Measurements from ENCODE around the gene APOBEC2.

DNA sequence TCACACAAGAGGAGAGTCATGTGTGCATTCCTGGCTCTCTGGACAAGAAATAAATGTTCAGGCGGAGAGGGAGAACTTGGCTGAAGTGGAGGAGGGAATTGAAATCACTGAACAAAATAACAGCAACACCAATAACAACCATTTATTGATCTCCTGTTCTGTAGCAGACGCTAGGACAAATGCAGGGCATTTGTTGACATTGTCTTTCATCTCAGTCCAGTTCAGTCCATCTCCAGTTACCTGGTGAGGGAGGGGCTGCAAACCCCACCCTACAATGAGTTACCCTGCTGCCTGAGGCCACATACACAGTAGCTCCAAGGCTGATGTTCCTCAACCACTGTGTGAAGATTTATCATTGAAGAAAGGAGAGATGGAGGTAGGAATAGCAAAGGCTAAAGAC, 41.3 kb upstream of the APOBEC2 start:
- TF ChIP-seq CTCF (IDR thresholded peaks at IDR 0.05; ENCODE audit: low read depth, low read length) (no peak), EZH2phosphoT487 (IDR thresholded peaks at IDR 0.05; ENCODE audit: low read depth) (no peak)

All from OCI-LY3 (cell line).